C4-2B (cell line): ENCODE data around the gene SOHLH1.

Source experiments
- H3K27ac ChIP-seq: fragments of 450-650 bp; 2 replicates; pipeline ENCODE4 v1.5.1; 2017
- CTCF ChIP-seq: fragments of 450-650 bp; conservative IDR thresholded peaks from 2 replicates; pipeline ENCODE4 v1.5.1; 2017; ENCODE audit warnings: mild to moderate bottlenecking
- ZFX ChIP-seq: fragments of 450-650 bp; IDR thresholded peaks from 2 replicates; pipeline ENCODE4 v1.6.1; 2017

The SOHLH1 gene

GRCh38 chr9:135684691-135685090 is 14.6 kb downstream of the SOHLH1 start:
- H3K27ac ChIP-seq, result no peak overlapping the region
- no peak for TF ChIP-seq CTCF
- no peak for TF ChIP-seq ZFX

- TF ChIP-seq CTCF, result no peak
- TF ChIP-seq ZFX, result no peak
- no peak overlapping the region; the same call in 1 of the 2 replicates for H3K27ac ChIP-seq
Measured at GRCh38 chr9:135683401-135684034, 15.8 kb downstream of the SOHLH1 start.

GRCh38 chr9:135681161-135681560 is 18.1 kb downstream of the SOHLH1 start:
- no peak for TF ChIP-seq ZFX
- TF ChIP-seq CTCF, result no peak
- H3K27ac ChIP-seq, result no peak overlapping the region

- TF ChIP-seq CTCF (no peak), ZFX (no peak)
- H3K27ac ChIP-seq, result no peak overlapping the region
Measured at GRCh38 chr9:135680056-135680455, 19.2 kb downstream of the SOHLH1 start.

DNA sequence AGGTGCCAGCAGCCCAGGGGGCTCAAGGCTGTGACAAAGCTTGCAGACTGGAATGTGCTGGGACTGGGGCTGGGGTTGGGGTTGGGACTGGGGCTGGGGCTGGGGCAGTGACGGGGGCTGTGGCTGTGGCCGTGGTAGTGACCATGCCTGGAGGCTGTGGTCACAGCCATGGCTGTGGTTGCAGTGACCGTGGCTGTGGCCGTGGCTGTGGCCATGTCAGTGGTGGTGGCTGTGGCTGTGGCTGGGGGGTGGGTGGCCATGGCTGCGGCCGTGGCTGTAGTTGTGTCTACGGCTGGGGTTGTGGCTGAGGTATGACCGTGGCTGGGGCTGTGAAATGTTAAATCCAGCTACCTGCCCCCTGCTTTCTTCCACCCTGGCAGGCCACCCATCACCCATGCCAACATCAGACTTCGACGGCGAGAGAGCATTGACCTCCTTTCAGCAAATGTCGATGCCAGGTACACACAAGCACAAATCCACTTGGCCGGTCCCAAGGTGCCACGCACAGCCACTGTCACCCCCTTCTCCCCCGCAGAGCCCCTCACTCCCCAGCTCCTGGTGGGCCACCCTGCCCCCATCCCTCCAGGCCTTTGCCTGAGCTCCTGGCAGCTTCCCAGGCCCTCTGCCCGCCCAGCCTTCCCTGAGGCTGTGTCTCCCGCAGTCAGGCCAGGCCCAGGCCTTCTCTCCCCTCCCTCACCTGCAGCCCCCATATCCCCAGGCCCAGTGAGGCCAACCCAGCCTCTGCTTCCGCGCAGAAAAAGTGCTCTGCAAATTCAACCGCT is 20.9 kb downstream of the SOHLH1 start:
- no peak for TF ChIP-seq CTCF
- no peak for TF ChIP-seq ZFX

GRCh38 chr9:135677641-135678168 is 21.6 kb downstream of the SOHLH1 start:
- H3K27ac ChIP-seq, result no peak overlapping the region
- TF ChIP-seq CTCF, result no peak
- no peak for TF ChIP-seq ZFX

More for the DNA sequence above, 20.9 kb downstream of the SOHLH1 start:
- no peak overlapping the region for H3K27ac ChIP-seq

DNA sequence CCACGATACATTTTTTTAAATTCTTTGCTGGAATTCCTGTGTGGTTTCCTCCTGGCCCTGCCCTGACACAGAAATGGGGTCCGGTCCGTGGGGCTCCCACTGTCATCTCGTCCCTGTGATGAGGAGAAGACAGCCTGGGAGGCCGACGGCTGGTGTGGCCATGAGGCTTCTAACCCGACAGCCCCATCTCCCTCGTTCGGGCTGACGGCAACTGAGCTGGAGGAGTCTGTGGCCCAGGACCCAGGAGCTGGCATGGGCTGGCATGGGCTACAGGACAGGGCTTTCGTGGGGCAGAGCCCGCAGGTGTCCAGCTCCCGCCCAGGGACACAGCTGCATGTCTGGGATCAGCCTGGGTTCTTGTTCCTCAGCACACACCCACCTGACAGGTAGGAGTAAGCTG is 22.4 kb downstream of the SOHLH1 start:
- no peak overlapping the region for H3K27ac ChIP-seq
- TF ChIP-seq CTCF, result no peak
- TF ChIP-seq ZFX, result no peak
